Adrenal gland (tissue), 12 donors: ENCODE results near the gene SFMBT1. TPM values are rescaled to one million over a fixed set of nuclear protein-coding genes. Genes with fewer than 3 reads are reported as not detected.

Source experiments
- DNase-seq, 7 donors: peaks; one replicate each; pipeline ENCODE4 v3.0.0-alpha.2; 2019 to 2020
- H3K27ac ChIP-seq, 5 donors: fragments of 200-600 bp; sonication (generic) in 4 of 5; 1 replicate in 3 of 5; 2 replicates in 2 of 5; pipeline versions ENCODE4 v1.5.1 to v1.8.0; 2016 to 2020; ENCODE audit warnings: mild to moderate bottlenecking in 1 of 5
- H3K27me3 ChIP-seq: fragments of 200-600 bp; 2 replicates; pipeline ENCODE4 v1.8.0; 2021
- H3K36me3 ChIP-seq, 2 donors: fragments of 200-600 bp; replicated peaks in 1 of 2; 1 replicate in 1 of 2; 2 replicates in 1 of 2; pipeline versions ENCODE4 v1.5.1 to v1.8.0; 2018 to 2022
- H3K4me1 ChIP-seq, 2 donors: fragments of 200-600 bp; replicated peaks in 1 of 2; 1 replicate in 1 of 2; 2 replicates in 1 of 2; pipeline versions ENCODE4 v1.5.1 to v1.8.0; 2018 to 2021
- H3K4me3 ChIP-seq, 4 donors: fragments of 200-600 bp; sonication (generic) in 3 of 4; one replicate each; pipeline ENCODE4 v1.5.1; 2016 to 2018
- H3K9me3 ChIP-seq, 3 donors: fragments of 200-600 bp; sonication (generic) in 1 of 3; replicated peaks in 1 of 3; 1 replicate in 2 of 3; 2 replicates in 1 of 3; pipeline versions ENCODE4 v1.5.1 to v1.8.0; 2016 to 2021
- CTCF ChIP-seq, 6 experiments: fragments of 450-650 bp in 4 of 6; fragments of 200-600 bp in 2 of 6; sonication (generic) in 1 of 6; IDR thresholded peaks; 1 replicate in 5 of 6; 2 replicates in 1 of 6; pipeline versions ENCODE4 v1.5.1 to v1.8.0; 2016 to 2021; ENCODE audit warnings: antibody characterized with exemption in 6 of 6, mild to moderate bottlenecking in 2 of 6, moderate library complexity in 1 of 6
- POLR2A ChIP-seq, 2 donors: fragments of 450-650 bp; IDR thresholded peaks; one replicate each; pipeline ENCODE4 v1.6.1; 2017; ENCODE audit warnings: antibody characterized with exemption in 2 of 2, mild to moderate bottlenecking in 2 of 2, moderate library complexity in 1 of 2
- WGBS, 4 donors: extraction: QIAGEN DNeasy Blood & Tissue Kit in 2 of 4; methylation state at CpG; one replicate each; pipeline versions ENCODE4 v1.1.5 to v1.1.7; 2013 to 2017; 5-methylcytosine and 5-hydroxymethylcytosine counted together
- intact Hi-C, 2 donors: fragments of 100-400 bp; cut with DNase I; formaldehyde crosslinking; loops; one replicate each; pipeline versions ENCODE4 v1.14.1 to v1.15.0; 2022 to 2023
- polyA plus RNA-seq, 3 donors: library from polyadenylated mRNA; stranded (reverse); fragments of 200-250 nt in 2 of 3; fragments of 350-450 nt in 1 of 3; fragmentation: Illumina TruSeq in 1 of 3; extraction: RNeasy Lipid Tissue Mini Kit (QIAGEN cat#74804) in 1 of 3; gene quantifications; one replicate each; pipeline ENCODE4 v1.2.3, GENCODE V29; 2013 to 2014
- total RNA-seq, 9 donors: library from RNA; depleted of rRNA in 4 of 9; stranded (reverse); fragments of >200 nt in 4 of 9; fragments of 120-200 nt in 1 of 9; fragmentation: NEBNext Ultra II Directional in 1 of 9; extraction: Animal tissue kit (Norgen Biotek cat#: 25700) in 1 of 9; gene quantifications; one replicate each; pipeline versions ENCODE4 v1.1.0 to v1.2.4, GENCODE V29; 2013 to 2023
- donor health status: healthy with polysubstance abuse.
- donor health status: Bipolar disorder and iron deficiency.
- donor health status: DM: yes; HTN: yes; CAD: no.
- donor health status: DM: no; HTN: no; CAD: no.
- donor health status: DM: no; HTN: no; CAD: no.
- donor health status: DM: yes; HTN: yes; CAD: no.

The SFMBT1 gene
- total and polyA plus RNA-seq, 12 donors, result 2.1 to 14.8 (median 8.3) TPM

GRCh38 chr3:52907497-52907896 lies 138.4 kb downstream of the SFMBT1 start:
- intact Hi-C loops, result no loop called here
- Histone ChIP-seq H3K27me3 (no peaks in the 10 kb centered on the region), H3K9me3 (no peaks in the 10 kb centered on the region), H3K27ac (no peak overlapping the region), H3K36me3 (peaks cover 0 to 19% of the 10 kb centered on the region in 2 donors), H3K4me3 (no peak overlapping the region), H3K4me1 (no peaks in the 10 kb centered on the region)
- no peak for TF ChIP-seq CTCF (IDR thresholded peaks at IDR 0.05)
- no peak for DNase-seq
- 89 to 93% (median 92%) methylated on average over 5 of the region's 5 CpGs for whole genome bisulfite sequencing, 4 donors

DNA sequence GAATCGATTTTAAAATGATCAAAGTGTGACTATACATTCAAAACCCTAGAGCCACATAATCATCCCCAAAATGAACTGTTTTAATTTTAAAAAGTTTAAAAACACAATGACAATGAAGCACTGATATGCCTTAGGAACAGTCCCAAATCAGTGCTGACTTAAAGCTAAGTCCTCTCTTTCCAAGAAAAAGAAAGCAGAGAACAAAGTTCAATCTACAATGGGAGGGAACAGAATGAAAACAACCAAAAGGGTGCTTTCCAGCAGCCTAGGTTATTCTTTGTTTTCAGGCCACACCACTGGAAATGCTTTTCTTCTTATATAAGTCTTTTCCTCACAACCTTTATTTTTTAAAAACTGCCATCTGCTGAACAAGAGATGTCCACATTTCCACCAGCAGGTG lies 141.3 kb downstream of the SFMBT1 start:
- TF ChIP-seq POLR2A (IDR thresholded peaks at IDR 0.05), result no peak
- no peak for TF ChIP-seq CTCF (IDR thresholded peaks at IDR 0.05)
- Histone ChIP-seq H3K9me3 (no peaks in the 10 kb centered on the region), H3K4me1 (no peaks in the 10 kb centered on the region), H3K4me3 (no peak overlapping the region), H3K36me3 (peaks cover 0 to 13% of the 10 kb centered on the region in 2 donors), H3K27ac (no peak overlapping the region), H3K27me3 (no peaks in the 10 kb centered on the region)
- DNase-seq, result no peak
- 85 to 93% (median 87%) methylated on average over 1 of the region's 1 CpG for WGBS, 4 donors
- intact Hi-C loops, result no loop called here

- Histone ChIP-seq H3K4me1 (no peaks in the 10 kb centered on the region), H3K36me3 (peaks cover 0 to 13% of the 10 kb centered on the region in 2 donors), H3K4me3 (no peak overlapping the region), H3K27ac (no peak overlapping the region), H3K9me3 (no peaks in the 10 kb centered on the region), H3K27me3 (no peaks in the 10 kb centered on the region)
- WGBS, 4 donors, result 94 to 96% (median 95%) methylated on average over 3 of the region's 3 CpGs
- intact Hi-C loops, result no loop called here
- no peak for DNase-seq
- TF ChIP-seq CTCF (IDR thresholded peaks at IDR 0.05), result no peak
- TF ChIP-seq POLR2A (IDR thresholded peaks at IDR 0.05), result no peak
These were observed 141.9 kb downstream of the SFMBT1 start for GRCh38 chr3:52904000-52904399.

DNA sequence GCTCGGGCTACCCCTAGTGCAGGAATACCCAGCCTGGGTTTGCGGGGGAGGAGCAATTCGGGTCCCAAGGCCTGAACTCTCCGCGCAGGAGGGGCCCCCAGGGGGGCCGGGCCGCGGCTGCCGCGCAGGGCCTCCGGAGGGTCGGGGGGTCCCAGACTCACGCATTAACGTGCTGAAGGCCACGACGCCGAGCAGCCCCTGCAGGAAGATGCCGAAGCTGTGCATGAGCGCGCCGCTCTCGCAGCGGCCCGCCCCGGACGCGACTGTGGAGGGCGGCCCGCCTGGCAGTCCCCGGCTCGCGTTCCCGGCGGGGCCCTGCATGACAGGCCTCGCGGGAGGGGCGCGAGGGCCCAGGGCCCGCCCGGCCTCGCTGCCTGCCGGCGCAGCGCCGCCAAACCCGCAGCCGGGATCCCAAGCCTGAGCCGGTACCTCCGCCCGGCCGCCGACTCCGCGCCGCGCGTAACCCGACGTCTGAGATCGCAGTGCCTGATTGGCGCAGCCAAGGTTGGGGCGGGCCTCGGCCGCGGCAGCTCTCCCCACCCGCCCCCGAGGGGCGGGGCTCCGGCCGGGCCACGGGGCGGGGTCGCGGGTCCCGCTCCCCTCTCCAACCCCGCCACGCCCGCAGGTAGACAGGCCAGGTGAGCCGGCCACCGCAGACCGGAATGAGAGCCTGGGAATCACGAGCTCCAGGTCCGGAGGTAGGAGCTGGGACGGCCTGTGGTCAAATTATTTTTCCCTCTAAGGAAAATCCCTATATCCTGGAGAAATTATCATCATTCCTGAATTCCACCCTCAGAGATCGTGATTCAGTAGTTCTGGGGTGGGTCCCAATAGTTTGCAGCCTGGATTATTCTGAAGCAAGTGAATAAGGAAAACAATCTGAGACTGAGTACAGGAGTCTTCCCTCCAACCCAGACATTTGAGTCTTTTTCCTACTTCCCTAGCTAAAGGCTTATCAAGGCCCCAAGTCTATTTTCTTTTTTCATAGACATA lies 148.4 kb downstream of the SFMBT1 start, which contains the start of gene STIMATE:
STIMATE (minus strand) TSS at position 419 of the 993 bp plus-strand sequence; CDS start at position 321, 98 bp downstream.
- Histone ChIP-seq H3K4me1 (peaks cover 15 to 48% of the 10 kb centered on the region in 2 donors), H3K27ac (peak within 1 kb of the TSS in 4 of 5 donors; percentile 8 to 83 (median 65)), H3K4me3 (peak within 1 kb of the TSS; percentile 19 to 92 (median 62)), H3K36me3 (no peaks in the 10 kb centered on the region), H3K9me3 (no peaks in the 10 kb centered on the region), H3K27me3 (no peaks in the 10 kb centered on the region)
- DNase-seq, result peak; percentile 83 to 90 (median 87)
- TF ChIP-seq CTCF (IDR thresholded peaks at IDR 0.05), result no peak
- TF ChIP-seq POLR2A (IDR thresholded peaks at IDR 0.05), result peak; percentile 65 to 77
- 0 to 1% (median 1%) methylated on average over 7 to 85 of the region's 85 CpGs for WGBS, 4 donors
- intact Hi-C loops, result no loop called here
